HepG2 (cell line): ENCODE data around the gene MMP24OS. TPM values are rescaled to one million over a fixed set of nuclear protein-coding genes. Genes with fewer than 3 reads are reported as not detected.

Experiments
- AGO1 ChIP-seq: fragments of 200-400 bp; formaldehyde crosslinking; IDR thresholded peaks from 2 replicates; pipeline ENCODE4 v1.6.1; 2017; ENCODE audit warnings: mild to moderate bottlenecking, low read depth, low read length, moderate library complexity; ENCODE audit not compliant: poor library complexity, severe bottlenecking
- ARNT ChIP-seq: fragments of 450-650 bp; IDR thresholded peaks from 2 replicates; pipeline ENCODE4 v1.6.1; 2017
- PTBP1 ChIP-seq: fragments of 200-400 bp; formaldehyde crosslinking; IDR thresholded peaks from 2 replicates; pipeline ENCODE4 v1.6.1; 2018; ENCODE audit warnings: low read length, low read depth; ENCODE audit not compliant: poor library complexity, severe bottlenecking
- TGIF2 ChIP-seq: IDR thresholded peaks from 2 replicates; pipeline ENCODE4 v1.6.1; 2016; ENCODE audit warnings: control low read depth, missing compliant biosample characterization
- polyA plus RNA-seq, 8 experiments: library from polyadenylated mRNA; depleted of rRNA in 3 of 8; stranded (reverse) in 7 of 8; unstranded in 1 of 8; fragments of >200 nt; fragmentation: Illumina TruSeq in 4 of 8; extraction: Trizol in 4 of 8; gene quantifications; 2 replicates each; pipeline versions ENCODE4 v1.2.1 to v1.2.3, GENCODE V29; 2011 to 2016; ENCODE audit warnings: low read depth in 4 of 8, missing spikeins in 1 of 8, mixed read lengths in 1 of 8; ENCODE audit not compliant: insufficient read depth in 1 of 8
- total RNA-seq, 5 experiments: library from RNA; depleted of rRNA; stranded (reverse); fragments of >200 nt; fragmentation: Illumina TruSeq; extraction: Trizol; gene quantifications; 2 replicates each; pipeline ENCODE4 v1.2.3, GENCODE V29; 2016; ENCODE audit warnings: low read depth in 1 of 5
- TF ChIP-seq, protein P1 (sequence below): sonication (generic); formaldehyde crosslinking; IDR thresholded peaks from 2 replicates; pipeline ENCODE4 v1.4.0; 2020; ENCODE audit warnings: missing genetic modification reagents, borderline replicate concordance
- TF ChIP-seq, protein P2 (sequence below): sonication (generic); formaldehyde crosslinking; conservative IDR thresholded peaks from 2 replicates; pipeline ENCODE4 v1.8.0; 2022; ENCODE audit warnings: mild to moderate bottlenecking, moderate library complexity, missing genetic modification reagents
- TF ChIP-seq, protein P3 (sequence below): sonication (generic); formaldehyde crosslinking; IDR thresholded peaks from one replicate; pipeline ENCODE4 v1.5.1; 2020; ENCODE audit warnings: mild to moderate bottlenecking, missing genetic modification reagents; ENCODE audit errors: not compliant biosample characterization
- TF ChIP-seq, protein P4 (sequence below), 2 experiments: fragments of 450-650 bp in 1 of 2; sonication (generic) in 1 of 2; formaldehyde crosslinking; IDR thresholded peaks; 2 replicates each; pipeline versions ENCODE4 v1.5.0 to v1.8.0; 2020 to 2022; ENCODE audit warnings: mild to moderate bottlenecking in 1 of 2, missing genetic modification reagents in 1 of 2
- TF ChIP-seq, protein P5 (sequence below): sonication (generic); formaldehyde crosslinking; IDR thresholded peaks from 2 replicates; pipeline ENCODE4 v1.4.0; 2020; ENCODE audit warnings: missing genetic modification reagents

MMP24OS gene
- total and polyA plus RNA-seq, 2 of the 13 experiments (the other 11 are each of a cell fraction or from before 2014, with no cell fraction given): 6.0 to 8.5 TPM

DNA sequence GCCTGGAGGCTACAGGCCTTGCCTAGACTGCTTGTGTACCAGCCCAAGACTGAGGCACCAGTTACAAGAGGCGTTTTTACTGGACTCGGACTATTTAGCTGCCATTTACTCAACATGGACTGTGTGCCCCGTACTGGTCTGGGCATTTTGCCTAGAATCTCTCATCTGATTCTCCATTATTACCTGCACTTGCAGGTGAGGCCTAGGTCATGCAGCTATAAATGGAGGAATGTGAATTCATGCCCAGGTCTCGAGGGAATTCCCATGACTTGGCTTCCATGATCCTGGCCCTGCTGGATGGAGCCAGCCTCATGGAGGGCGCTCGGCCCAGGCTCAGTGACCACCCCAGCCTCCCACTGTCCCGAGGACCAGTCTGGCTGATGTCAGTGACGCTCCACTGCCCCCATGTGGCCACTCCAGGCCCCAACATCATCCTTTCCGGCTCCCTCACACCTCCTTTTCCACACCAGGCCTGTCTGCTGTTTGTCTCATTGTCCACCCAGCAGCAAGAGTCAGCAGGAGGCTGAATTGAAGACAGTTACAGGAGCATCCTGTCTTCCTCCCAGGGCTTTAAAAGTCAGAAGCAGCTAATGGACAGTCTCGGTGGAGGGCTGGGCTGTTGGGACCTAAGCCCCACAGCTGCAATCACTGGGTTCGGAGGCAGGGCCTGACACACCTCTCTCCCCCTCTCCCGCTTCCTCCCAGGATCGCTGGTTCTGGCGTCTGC, 8.7 kb downstream of the MMP24OS start (continued):
- TF ChIP-seq, protein P1, sequence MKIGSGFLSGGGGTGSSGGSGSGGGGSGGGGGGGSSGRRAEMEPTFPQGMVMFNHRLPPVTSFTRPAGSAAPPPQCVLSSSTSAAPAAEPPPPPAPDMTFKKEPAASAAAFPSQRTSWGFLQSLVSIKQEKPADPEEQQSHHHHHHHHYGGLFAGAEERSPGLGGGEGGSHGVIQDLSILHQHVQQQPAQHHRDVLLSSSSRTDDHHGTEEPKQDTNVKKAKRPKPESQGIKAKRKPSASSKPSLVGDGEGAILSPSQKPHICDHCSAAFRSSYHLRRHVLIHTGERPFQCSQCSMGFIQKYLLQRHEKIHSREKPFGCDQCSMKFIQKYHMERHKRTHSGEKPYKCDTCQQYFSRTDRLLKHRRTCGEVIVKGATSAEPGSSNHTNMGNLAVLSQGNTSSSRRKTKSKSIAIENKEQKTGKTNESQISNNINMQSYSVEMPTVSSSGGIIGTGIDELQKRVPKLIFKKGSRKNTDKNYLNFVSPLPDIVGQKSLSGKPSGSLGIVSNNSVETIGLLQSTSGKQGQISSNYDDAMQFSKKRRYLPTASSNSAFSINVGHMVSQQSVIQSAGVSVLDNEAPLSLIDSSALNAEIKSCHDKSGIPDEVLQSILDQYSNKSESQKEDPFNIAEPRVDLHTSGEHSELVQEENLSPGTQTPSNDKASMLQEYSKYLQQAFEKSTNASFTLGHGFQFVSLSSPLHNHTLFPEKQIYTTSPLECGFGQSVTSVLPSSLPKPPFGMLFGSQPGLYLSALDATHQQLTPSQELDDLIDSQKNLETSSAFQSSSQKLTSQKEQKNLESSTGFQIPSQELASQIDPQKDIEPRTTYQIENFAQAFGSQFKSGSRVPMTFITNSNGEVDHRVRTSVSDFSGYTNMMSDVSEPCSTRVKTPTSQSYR: 0 out of 2 replicates have a peak, but pooled peaks have one; percentile 11
- TF ChIP-seq, protein P2, sequence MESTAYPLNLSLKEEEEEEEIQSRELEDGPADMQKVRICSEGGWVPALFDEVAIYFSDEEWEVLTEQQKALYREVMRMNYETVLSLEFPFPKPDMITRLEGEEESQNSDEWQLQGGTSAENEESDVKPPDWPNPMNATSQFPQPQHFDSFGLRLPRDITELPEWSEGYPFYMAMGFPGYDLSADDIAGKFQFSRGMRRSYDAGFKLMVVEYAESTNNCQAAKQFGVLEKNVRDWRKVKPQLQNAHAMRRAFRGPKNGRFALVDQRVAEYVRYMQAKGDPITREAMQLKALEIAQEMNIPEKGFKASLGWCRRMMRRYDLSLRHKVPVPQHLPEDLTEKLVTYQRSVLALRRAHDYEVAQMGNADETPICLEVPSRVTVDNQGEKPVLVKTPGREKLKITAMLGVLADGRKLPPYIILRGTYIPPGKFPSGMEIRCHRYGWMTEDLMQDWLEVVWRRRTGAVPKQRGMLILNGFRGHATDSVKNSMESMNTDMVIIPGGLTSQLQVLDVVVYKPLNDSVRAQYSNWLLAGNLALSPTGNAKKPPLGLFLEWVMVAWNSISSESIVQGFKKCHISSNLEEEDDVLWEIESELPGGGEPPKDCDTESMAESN (CRISPR knock-in tag): 0 out of 2 replicates have a peak, but pooled peaks have one; percentile 41
- TF ChIP-seq PTBP1 (no peak), ARNT (no peak), AGO1 (peak; percentile 58), TGIF2 (CRISPR knock-in tag) (0 out of 2 replicates have a peak, but pooled peaks have one; percentile 9)
- TF ChIP-seq, protein P3, sequence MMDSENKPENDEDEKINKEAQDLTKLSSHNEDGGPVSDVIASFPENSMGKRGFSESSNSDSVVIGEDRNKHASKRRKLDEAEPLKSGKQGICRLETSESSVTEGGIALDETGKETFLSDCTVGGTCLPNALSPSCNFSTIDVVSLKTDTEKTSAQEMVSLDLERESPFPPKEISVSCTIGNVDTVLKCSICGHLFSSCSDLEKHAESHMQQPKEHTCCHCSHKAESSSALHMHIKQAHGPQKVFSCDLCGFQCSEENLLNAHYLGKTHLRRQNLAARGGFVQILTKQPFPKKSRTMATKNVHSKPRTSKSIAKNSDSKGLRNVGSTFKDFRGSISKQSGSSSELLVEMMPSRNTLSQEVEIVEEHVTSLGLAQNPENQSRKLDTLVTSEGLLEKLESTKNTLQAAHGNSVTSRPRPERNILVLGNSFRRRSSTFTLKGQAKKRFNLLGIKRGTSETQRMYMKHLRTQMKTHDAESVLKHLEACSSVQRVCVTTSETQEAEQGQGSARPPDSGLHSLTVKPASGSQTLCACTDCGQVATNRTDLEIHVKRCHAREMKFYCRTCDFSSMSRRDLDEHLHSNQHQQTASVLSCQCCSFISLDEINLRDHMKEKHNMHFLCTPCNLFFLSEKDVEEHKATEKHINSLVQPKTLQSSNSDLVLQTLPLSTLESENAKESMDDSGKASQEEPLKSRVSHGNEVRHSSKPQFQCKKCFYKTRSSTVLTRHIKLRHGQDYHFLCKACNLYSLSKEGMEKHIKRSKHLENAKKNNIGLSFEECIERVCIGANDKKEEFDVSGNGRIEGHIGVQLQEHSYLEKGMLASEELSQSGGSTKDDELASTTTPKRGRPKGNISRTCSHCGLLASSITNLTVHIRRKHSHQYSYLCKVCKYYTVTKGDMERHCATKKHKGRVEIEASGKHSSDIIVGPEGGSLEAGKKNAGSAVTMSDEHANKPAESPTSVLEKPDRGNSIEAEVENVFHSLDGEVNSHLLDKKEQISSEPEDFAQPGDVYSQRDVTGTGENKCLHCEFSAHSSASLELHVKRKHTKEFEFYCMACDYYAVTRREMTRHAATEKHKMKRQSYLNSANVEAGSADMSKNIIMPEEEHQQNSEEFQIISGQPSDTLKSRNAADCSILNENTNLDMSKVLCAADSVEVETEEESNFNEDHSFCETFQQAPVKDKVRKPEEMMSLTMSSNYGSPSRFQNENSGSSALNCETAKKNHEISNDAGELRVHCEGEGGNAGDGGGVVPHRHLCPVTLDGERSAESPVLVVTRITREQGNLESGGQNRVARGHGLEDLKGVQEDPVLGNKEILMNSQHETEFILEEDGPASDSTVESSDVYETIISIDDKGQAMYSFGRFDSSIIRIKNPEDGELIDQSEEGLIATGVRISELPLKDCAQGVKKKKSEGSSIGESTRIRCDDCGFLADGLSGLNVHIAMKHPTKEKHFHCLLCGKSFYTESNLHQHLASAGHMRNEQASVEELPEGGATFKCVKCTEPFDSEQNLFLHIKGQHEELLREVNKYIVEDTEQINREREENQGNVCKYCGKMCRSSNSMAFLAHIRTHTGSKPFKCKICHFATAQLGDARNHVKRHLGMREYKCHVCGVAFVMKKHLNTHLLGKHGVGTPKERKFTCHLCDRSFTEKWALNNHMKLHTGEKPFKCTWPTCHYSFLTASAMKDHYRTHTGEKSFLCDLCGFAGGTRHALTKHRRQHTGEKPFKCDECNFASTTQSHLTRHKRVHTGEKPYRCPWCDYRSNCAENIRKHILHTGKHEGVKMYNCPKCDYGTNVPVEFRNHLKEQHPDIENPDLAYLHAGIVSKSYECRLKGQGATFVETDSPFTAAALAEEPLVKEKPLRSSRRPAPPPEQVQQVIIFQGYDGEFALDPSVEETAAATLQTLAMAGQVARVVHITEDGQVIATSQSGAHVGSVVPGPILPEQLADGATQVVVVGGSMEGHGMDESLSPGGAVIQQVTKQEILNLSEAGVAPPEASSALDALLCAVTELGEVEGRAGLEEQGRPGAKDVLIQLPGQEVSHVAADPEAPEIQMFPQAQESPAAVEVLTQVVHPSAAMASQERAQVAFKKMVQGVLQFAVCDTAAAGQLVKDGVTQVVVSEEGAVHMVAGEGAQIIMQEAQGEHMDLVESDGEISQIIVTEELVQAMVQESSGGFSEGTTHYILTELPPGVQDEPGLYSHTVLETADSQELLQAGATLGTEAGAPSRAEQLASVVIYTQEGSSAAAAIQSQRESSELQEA (CRISPR knock-in tag): peak; percentile 79
- TF ChIP-seq, protein P4, sequence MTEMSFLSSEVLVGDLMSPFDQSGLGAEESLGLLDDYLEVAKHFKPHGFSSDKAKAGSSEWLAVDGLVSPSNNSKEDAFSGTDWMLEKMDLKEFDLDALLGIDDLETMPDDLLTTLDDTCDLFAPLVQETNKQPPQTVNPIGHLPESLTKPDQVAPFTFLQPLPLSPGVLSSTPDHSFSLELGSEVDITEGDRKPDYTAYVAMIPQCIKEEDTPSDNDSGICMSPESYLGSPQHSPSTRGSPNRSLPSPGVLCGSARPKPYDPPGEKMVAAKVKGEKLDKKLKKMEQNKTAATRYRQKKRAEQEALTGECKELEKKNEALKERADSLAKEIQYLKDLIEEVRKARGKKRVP (CRISPR knock-in tag; IDR thresholded peaks at IDR 0.05): no peak
- TF ChIP-seq, protein P5, sequence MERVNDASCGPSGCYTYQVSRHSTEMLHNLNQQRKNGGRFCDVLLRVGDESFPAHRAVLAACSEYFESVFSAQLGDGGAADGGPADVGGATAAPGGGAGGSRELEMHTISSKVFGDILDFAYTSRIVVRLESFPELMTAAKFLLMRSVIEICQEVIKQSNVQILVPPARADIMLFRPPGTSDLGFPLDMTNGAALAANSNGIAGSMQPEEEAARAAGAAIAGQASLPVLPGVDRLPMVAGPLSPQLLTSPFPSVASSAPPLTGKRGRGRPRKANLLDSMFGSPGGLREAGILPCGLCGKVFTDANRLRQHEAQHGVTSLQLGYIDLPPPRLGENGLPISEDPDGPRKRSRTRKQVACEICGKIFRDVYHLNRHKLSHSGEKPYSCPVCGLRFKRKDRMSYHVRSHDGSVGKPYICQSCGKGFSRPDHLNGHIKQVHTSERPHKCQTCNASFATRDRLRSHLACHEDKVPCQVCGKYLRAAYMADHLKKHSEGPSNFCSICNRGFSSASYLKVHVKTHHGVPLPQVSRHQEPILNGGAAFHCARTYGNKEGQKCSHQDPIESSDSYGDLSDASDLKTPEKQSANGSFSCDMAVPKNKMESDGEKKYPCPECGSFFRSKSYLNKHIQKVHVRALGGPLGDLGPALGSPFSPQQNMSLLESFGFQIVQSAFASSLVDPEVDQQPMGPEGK (CRISPR knock-in tag): 0 out of 2 replicates have a peak, but pooled peaks have one; percentile 25
